Measurements from ENCODE around the gene CEP290.

Gene CEP290

DNA sequence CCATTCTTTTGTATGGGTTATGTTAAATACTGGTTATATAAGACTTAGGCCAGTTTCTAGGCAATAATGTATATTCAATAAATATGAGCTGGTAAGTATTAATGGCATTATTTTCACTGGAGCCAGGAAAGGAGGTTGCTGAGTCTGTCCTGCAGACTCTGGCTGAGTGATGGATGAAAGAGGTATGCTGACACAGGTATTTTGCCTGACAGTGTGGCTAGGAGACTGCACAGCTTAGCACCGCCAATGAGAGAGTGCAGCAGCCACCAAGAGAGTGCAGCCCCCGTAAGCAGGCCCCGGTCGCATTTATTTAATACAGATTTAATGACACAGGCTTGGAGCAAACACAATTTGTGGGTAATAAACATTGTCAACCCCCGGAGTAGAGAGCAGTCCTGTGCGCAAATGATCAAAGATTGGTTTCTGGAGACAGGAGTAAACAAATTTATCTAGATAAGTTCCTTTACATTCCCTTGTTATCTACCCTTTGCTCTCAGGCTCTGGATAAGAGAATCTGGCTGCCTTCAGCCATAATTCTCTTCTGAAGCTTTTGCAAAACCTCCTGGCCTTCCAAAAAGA, 37.6 kb upstream of the CEP290 start:
- no peaks in the 10 kb centered on the region for H3K4me1 ChIP-seq
- no peak overlapping the region for H3K4me3 ChIP-seq
- H3K9ac ChIP-seq, result no peak overlapping the region
- no peaks in the 10 kb centered on the region for H3K9me3 ChIP-seq
- no peak overlapping the region for H3K27ac ChIP-seq
- no peak overlapping the region for H3K4me2 ChIP-seq
- no peak for TF ChIP-seq Cebpa-rat (IDR thresholded peaks at IDR 0.05)
- peaks cover 57% of the 10 kb centered on the region for H3K36me3 ChIP-seq
- H3K27me3 ChIP-seq, result no peaks in the 10 kb centered on the region
- H4K20me1 ChIP-seq, result no peaks in the 10 kb centered on the region

DNA sequence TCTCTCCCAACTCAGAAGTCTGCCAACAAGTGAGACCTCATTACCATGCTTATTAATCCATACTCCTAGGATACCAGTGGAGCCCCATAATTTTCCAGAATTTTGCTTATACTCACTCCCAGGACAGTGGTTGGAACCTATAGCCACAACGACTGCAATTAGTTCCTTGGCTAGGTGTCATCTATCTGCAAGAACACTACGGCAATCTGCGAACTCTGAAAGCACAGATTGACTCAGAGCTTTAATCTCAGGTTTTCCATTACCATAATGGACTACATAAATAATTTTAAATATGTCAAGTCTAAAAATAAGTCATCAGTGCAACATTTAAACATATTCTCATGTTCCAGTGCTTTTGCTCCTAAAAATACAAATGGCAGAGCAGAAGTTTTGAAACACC, 33.7 kb upstream of the CEP290 start:
- H3K27ac ChIP-seq, result no peak overlapping the region
- peaks cover 36% of the 10 kb centered on the region for H3K36me3 ChIP-seq
- no peak overlapping the region for H3K9ac ChIP-seq
- no peak for TF ChIP-seq Cebpa-rat (IDR thresholded peaks at IDR 0.05)
- H3K27me3 ChIP-seq, result no peaks in the 10 kb centered on the region
- no peaks in the 10 kb centered on the region for H3K9me3 ChIP-seq
- H3K4me1 ChIP-seq, result no peaks in the 10 kb centered on the region
- no peaks in the 10 kb centered on the region for H4K20me1 ChIP-seq
- no peak overlapping the region for H3K4me2 ChIP-seq
- no peak overlapping the region for H3K4me3 ChIP-seq

DNA sequence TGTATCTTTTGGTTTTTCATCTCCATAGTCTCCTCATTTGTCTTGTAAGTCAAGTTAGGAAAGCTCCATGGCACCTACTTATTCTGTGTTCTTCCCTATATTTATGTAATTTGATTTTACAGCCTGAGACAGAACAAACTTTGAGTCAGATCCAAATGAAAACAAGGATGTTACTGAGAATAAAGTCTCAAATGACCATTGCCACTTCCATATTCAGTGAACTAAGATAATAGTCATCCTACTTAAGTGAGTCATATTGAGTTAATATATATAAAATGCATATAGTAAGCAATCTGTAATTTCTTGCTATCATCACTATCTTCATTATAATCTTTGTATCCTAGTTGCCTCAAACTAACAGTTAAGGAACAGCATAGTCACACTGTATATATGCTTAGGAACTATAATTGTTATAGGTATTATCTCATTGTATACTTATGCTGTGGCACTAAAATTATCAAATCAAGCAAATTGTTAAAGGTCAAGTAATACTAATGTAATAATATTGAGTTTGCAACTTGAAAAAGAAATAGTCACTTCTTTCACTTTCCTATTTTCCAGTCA, 31.0 kb upstream of the CEP290 start:
- Histone ChIP-seq H4K20me1 (no peaks in the 10 kb centered on the region), H3K9ac (no peak overlapping the region), H3K36me3 (peaks cover 29% of the 10 kb centered on the region), H3K4me3 (no peak overlapping the region), H3K4me1 (no peaks in the 10 kb centered on the region), H3K4me2 (no peak overlapping the region), H3K9me3 (no peaks in the 10 kb centered on the region), H3K27ac (no peak overlapping the region), H3K27me3 (no peaks in the 10 kb centered on the region)
- no peak for TF ChIP-seq Cebpa-rat (IDR thresholded peaks at IDR 0.05)

DNA sequence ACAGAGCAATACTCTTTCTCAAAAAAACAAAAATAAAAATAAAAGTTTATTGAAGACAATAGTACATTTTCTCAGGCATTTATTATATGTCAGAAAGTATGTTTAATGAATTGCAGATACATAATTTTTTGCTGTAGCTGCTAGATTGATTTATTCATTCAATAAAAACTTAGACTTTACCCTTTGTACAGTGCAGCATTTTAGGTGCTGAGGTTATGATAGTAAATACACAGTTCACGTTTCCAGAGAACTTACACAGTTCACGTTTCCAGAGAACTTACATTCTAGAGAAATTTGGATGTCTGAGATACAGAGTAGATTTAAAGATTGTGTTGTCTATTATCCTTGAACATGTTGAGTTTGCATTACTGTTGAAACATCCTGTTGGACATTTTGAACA, 25.5 kb upstream of the CEP290 start:
- Histone ChIP-seq H3K4me3 (no peak overlapping the region), H3K36me3 (peaks cover 27% of the 10 kb centered on the region), H3K9ac (no peak overlapping the region), H3K27ac (no peak overlapping the region), H3K9me3 (no peaks in the 10 kb centered on the region), H3K27me3 (no peaks in the 10 kb centered on the region), H4K20me1 (no peaks in the 10 kb centered on the region), H3K4me1 (no peaks in the 10 kb centered on the region), H3K4me2 (no peak overlapping the region)
- no peak for TF ChIP-seq Cebpa-rat (IDR thresholded peaks at IDR 0.05)

DNA sequence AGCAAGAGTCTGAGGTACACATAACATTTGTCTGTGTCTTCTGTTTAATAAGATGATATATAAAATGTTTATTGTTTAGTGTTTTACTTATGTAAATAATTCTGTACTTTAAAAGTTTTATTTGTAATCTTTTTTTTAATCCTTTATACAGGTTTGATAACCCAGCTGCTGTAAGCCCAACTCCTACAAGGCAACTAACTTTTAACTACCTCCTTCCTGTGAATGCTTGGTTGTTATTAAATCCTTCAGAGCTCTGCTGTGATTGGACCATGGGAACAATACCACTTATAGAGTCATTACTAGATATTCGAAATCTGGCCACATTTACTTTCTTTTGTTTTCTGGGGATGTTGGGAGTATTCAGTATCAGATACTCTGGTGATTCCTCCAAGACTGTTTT, 24.3 kb upstream of the CEP290 start:
- Histone ChIP-seq H3K4me1 (no peaks in the 10 kb centered on the region), H3K9me3 (no peaks in the 10 kb centered on the region), H3K27me3 (no peaks in the 10 kb centered on the region), H3K4me3 (no peak overlapping the region), H3K36me3 (peaks cover 27% of the 10 kb centered on the region), H3K27ac (no peak overlapping the region), H3K4me2 (no peak overlapping the region), H3K9ac (no peak overlapping the region), H4K20me1 (no peaks in the 10 kb centered on the region)
- TF ChIP-seq Cebpa-rat (IDR thresholded peaks at IDR 0.05), result no peak

DNA sequence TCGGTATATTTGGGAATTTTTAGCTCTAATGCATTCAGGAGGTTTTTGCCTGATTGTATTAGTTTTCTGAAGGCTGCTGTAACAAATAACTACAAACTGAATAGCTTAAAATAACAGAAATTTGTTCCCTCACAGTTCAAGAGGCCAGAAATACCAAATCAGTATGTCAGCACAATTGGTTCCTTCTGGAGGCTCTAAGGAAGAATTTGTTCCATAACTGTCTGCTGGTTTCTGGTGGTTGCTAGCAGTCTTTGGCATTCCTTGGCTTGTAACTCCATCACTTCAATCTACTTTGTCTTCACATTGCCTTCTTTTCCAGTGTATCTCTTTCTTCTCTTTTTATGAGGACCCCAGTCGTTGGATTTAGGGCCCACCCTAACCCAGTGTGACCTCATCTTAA, 21.5 kb upstream of the CEP290 start:
- Histone ChIP-seq H3K27ac (no peak overlapping the region), H3K36me3 (peaks cover 22% of the 10 kb centered on the region), H3K4me3 (no peak overlapping the region), H3K27me3 (no peaks in the 10 kb centered on the region), H3K4me1 (no peaks in the 10 kb centered on the region), H3K4me2 (no peak overlapping the region), H4K20me1 (no peaks in the 10 kb centered on the region), H3K9ac (no peak overlapping the region), H3K9me3 (no peaks in the 10 kb centered on the region)
- TF ChIP-seq Cebpa-rat (IDR thresholded peaks at IDR 0.05), result no peak

DNA sequence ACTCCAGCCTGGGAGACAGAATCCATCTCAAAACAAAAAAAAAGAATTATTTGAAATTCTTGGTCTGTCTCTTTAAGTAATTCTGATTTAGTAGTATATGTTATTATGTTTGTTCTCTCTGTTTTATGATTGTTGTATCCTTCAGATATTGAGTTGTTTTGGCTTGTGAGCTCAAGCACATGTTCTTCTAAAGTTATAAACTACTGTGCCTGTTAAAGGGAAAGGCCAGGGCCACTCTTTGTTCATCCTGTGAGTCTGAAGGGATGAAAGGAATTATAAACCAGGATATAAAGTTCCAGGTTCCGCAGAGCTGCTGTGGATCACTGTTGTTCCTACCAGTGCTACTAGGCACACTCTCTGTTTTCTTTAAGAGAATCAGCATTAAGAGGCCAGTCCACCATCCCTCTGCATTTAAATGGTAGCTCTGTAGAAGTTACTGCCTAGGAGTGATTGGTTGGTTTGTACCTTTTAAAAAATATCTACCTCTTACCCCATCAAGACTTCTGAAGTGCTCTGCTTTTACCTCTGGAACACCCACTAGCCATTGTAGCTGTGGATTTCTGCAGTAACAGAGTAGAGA, 14.3 kb upstream of the CEP290 start:
- no peaks in the 10 kb centered on the region for H3K27me3 ChIP-seq
- no peaks in the 10 kb centered on the region for H3K4me1 ChIP-seq
- H3K27ac ChIP-seq, result no peak overlapping the region
- TF ChIP-seq Cebpa-rat (IDR thresholded peaks at IDR 0.05), result no peak
- H3K4me3 ChIP-seq, result no peak overlapping the region
- no peaks in the 10 kb centered on the region for H3K9me3 ChIP-seq
- H4K20me1 ChIP-seq, result no peaks in the 10 kb centered on the region
- H3K4me2 ChIP-seq, result no peak overlapping the region
- no peak overlapping the region for H3K9ac ChIP-seq
- 0 out of 2 replicates have a peak, but pooled peaks cover 5% of the 10 kb centered on the region for H3K36me3 ChIP-seq

DNA sequence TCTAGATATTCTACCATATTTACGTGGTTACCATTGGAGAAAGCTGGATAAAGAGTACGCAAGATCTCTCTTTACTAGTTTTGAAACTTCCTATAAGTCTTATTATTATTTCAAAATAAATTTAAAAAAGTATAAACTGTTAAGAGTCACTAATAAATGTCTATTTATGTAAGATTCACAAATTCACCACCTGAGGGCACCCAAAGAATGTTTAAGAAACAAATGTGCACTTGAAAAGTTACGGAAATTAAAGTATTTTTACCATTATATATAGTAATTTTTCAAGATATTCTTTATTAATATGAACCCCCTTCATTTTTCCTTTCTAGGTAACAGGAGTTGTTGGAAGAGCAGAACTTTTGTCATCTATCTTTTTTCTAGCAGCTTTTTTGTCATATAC, 12.1 kb upstream of the CEP290 start:
- Histone ChIP-seq H3K4me1 (no peaks in the 10 kb centered on the region), H3K4me2 (no peak overlapping the region), H3K27ac (no peak overlapping the region), H3K9ac (no peak overlapping the region), H3K9me3 (no peaks in the 10 kb centered on the region), H3K4me3 (no peak overlapping the region), H4K20me1 (no peaks in the 10 kb centered on the region), H3K27me3 (no peaks in the 10 kb centered on the region), H3K36me3 (0 out of 2 replicates have a peak, but pooled peaks cover 5% of the 10 kb centered on the region)
- no peak for TF ChIP-seq Cebpa-rat (IDR thresholded peaks at IDR 0.05)

DNA sequence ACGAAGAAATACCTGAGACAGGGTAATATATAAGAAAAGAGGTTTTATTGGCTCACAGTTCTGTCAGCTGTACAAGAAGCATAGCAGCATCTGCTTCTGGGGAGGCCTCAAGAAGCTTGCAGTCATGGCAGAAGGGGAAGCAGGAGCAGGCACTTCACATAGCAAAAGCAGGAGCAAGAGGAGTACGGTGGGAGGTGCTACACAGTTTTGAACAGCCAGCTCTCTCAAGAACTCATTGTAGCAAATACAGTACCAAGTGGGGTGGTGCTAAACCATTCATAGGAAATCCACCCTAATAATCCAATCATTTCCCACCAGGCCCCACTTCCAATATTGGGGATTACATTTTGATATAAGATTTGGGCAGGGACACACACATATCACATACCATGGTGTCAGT, 8.2 kb upstream of the CEP290 start:
- no peaks in the 10 kb centered on the region for H3K36me3 ChIP-seq
- H4K20me1 ChIP-seq, result no peaks in the 10 kb centered on the region; the same call in 1 of the 2 replicates
- TF ChIP-seq Cebpa-rat (IDR thresholded peaks at IDR 0.05), result no peak
- no peak overlapping the region for H3K4me2 ChIP-seq
- no peaks in the 10 kb centered on the region for H3K9me3 ChIP-seq
- H3K9ac ChIP-seq, result no peak overlapping the region
- H3K4me3 ChIP-seq, result no peak overlapping the region
- H3K27me3 ChIP-seq, result no peaks in the 10 kb centered on the region
- no peaks in the 10 kb centered on the region for H3K4me1 ChIP-seq
- no peak overlapping the region for H3K27ac ChIP-seq

DNA sequence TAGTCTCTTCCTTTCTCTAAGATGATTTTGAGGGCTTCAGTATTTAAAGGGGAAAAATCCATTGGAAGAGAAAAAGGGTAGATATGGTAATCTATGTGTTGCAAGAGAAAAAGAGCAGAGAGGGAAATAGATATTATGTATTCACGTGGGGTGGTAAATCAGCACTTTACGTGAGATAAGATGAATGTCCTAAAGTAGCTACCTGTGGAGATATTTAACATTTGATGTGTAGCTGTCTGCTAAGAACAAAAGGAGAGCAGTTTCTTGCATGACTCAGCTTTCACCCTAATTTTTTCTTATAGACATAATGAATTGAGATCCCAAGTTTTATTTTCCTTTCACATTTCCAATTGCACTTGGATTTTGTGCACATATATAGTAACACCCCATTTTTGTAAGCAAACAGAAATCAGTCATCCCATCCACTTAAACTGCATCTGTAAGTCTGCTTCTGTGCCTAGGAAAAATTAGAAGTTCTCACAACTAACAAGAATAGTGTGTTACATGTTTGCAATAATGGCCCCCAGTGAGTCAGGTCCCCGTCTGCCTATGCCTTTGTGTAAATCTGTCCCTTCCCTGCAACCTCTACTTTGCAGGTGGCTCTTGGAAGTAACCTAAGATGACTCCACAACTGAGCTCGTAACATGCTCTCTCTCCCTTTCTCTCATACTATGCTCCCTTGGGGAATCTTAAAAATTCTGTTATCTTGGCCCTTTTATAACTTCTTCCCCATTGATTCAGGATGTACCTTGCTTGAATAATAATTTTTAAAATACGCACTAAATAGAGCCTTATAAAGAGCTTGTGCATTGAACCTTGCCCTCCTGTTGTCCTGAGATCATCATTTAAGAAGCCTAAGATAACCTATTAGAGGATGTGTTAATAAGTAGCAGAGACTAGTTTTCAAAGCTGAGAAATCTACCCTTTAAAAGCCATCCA, 3.9 kb upstream of the CEP290 start:
- Histone ChIP-seq H3K4me2 (no peak overlapping the region), H3K4me3 (no peak overlapping the region), H3K9me3 (no peaks in the 10 kb centered on the region), H3K36me3 (no peaks in the 10 kb centered on the region), H3K27me3 (no peaks in the 10 kb centered on the region), H3K9ac (no peak overlapping the region), H3K27ac (no peak overlapping the region), H4K20me1 (peaks cover 8% of the 10 kb centered on the region; the same call in 1 of the 2 replicates), H3K4me1 (peaks cover 21% of the 10 kb centered on the region)
- TF ChIP-seq Cebpa-rat (IDR thresholded peaks at IDR 0.05), result no peak
